H1 (cell line): ENCODE results near the gene SLC13A2.

Experiments
- BCL11A ChIP-seq, 2 experiments: IDR thresholded peaks; one replicate each; pipeline ENCODE4 v1.6.1; 2011; ENCODE audit warnings: low read depth in 2 of 2, low read length in 2 of 2, mild to moderate bottlenecking in 2 of 2
- CREB1 ChIP-seq: IDR thresholded peaks from 2 replicates; pipeline ENCODE4 v1.6.1; 2012; ENCODE audit warnings: inconsistent platforms
- CTCF ChIP-seq, 3 experiments: IDR thresholded peaks; 1 replicate in 2 of 3; 2 replicates in 1 of 3; pipeline versions ENCODE4 v1.5.1 to v1.6.1; 2011; ENCODE audit warnings: low read length in 3 of 3, mild to moderate bottlenecking in 3 of 3, inconsistent platforms in 2 of 3, low read depth in 1 of 3, moderate library complexity in 1 of 3; ENCODE audit not compliant: insufficient read depth in 1 of 3; ENCODE audit errors: control extremely low read depth in 1 of 3
- GABPA ChIP-seq: IDR thresholded peaks from 2 replicates; pipeline ENCODE4 v1.6.1; 2011; ENCODE audit warnings: mild to moderate bottlenecking, low read length, moderate library complexity, borderline replicate concordance; ENCODE audit not compliant: insufficient read depth
- JUND ChIP-seq: IDR thresholded peaks from 2 replicates; pipeline ENCODE4 v1.6.1; 2011; ENCODE audit warnings: mild to moderate bottlenecking, improper control_type of control experiment, low read length
- POLR2A ChIP-seq, 2 experiments: IDR thresholded peaks; 1 replicate in 1 of 2; 2 replicates in 1 of 2; pipeline ENCODE4 v1.6.1; 2011; ENCODE audit warnings: low read depth in 2 of 2, low read length in 2 of 2, mild to moderate bottlenecking in 2 of 2; ENCODE audit errors: control extremely low read depth in 1 of 2
- RAD21 ChIP-seq, 2 experiments: IDR thresholded peaks in 1 of 2; conservative IDR thresholded peaks in 1 of 2; 2 replicates each; pipeline ENCODE4 v1.6.1; 2011; ENCODE audit warnings: low read depth in 2 of 2, low read length in 2 of 2, improper control_type of control experiment in 1 of 2, inconsistent platforms in 1 of 2, mild to moderate bottlenecking in 1 of 2, moderate library complexity in 1 of 2
- SAP30 ChIP-seq: fragments of 300-600 bp; sonication (generic); IDR thresholded peaks from 2 replicates; pipeline ENCODE4 v1.7.1; 2012; ENCODE audit warnings: low read length, moderate library complexity, mild to moderate bottlenecking, inconsistent platforms; ENCODE audit not compliant: insufficient read depth, insufficient replicate concordance
- SIN3A ChIP-seq, 2 experiments: IDR thresholded peaks in 1 of 2; conservative IDR thresholded peaks in 1 of 2; 2 replicates each; pipeline ENCODE4 v1.6.1; 2011 to 2012; ENCODE audit warnings: low read length in 2 of 2, improper control_type of control experiment in 1 of 2, low read depth in 1 of 2, mild to moderate bottlenecking in 1 of 2
- SUZ12 ChIP-seq: fragments of 200-600 bp; sonication (generic); IDR thresholded peaks from 2 replicates; pipeline ENCODE4 v1.6.1; 2012; ENCODE audit warnings: mild to moderate bottlenecking, inconsistent platforms, low read length, moderate library complexity, mixed read lengths

DNA sequence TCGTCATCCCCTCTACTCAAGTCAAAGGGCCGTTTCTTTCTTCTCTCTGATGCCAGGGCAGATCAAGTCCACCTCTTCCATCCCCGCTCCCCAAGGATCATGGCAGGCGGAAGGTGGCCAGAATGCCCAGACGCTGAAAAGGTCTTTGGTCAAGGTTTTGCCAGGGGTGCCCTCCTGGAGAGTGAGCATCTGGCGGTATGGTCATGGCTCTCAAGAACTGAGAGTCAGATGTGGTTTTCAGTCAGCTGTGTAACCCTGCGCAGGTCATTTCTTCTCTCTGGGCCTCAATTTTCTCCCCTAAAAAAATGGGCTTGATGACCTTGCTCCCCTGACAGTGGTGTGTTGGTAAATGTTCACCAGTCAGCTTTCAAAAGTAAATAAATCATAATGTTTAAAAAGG lies 45.1 kb downstream of the SLC13A2 start:
- TF ChIP-seq RAD21 (IDR thresholded peaks at IDR 0.05 in 1 of 2, conservative IDR thresholded peaks at IDR 0.05 in 1 of 2; ENCODE audit: low read depth in 2 of 2, low read length in 2 of 2) (no peak), SAP30 (no peak), CTCF (IDR thresholded peaks at IDR 0.05; ENCODE audit: control extremely low read depth in 1 of 3, insufficient read depth in 1 of 3, low read depth in 1 of 3, low read length in 3 of 3) (no peak), GABPA (no peak), POLR2A (IDR thresholded peaks at IDR 0.05; ENCODE audit: control extremely low read depth in 1 of 2, low read depth in 2 of 2, low read length in 2 of 2) (no peak), JUND (no peak), CREB1 (no peak), BCL11A (IDR thresholded peaks at IDR 0.05; ENCODE audit: low read depth in 2 of 2, low read length in 2 of 2) (no peak), SUZ12 (no peak), SIN3A (conservative IDR thresholded peaks at IDR 0.05 in 1 of 2, IDR thresholded peaks at IDR 0.05 in 1 of 2; ENCODE audit: low read depth in 1 of 2, low read length in 2 of 2) (no peak)
